GM12875 (cell line): ENCODE measurements around the gene SLC25A5.

Source experiments
- H3K4me3 ChIP-seq: one replicate; pipeline ENCODE4 v1.5.1; 2011; ENCODE audit warnings: low read depth, low read length, control low read depth
- TF ChIP-seq, protein P1 (sequence below): IDR thresholded peaks from 2 replicates; pipeline ENCODE4 v1.5.1; 2011; ENCODE audit warnings: low read depth, mild to moderate bottlenecking, control low read depth, inconsistent platforms, low read length, moderate library complexity, borderline replicate concordance; ENCODE audit not compliant: insufficient read depth

The SLC25A5 gene

GRCh38 chrX:119466970-119467369, 1.3 kb upstream of the SLC25A5 start:
- TF ChIP-seq, protein P1, sequence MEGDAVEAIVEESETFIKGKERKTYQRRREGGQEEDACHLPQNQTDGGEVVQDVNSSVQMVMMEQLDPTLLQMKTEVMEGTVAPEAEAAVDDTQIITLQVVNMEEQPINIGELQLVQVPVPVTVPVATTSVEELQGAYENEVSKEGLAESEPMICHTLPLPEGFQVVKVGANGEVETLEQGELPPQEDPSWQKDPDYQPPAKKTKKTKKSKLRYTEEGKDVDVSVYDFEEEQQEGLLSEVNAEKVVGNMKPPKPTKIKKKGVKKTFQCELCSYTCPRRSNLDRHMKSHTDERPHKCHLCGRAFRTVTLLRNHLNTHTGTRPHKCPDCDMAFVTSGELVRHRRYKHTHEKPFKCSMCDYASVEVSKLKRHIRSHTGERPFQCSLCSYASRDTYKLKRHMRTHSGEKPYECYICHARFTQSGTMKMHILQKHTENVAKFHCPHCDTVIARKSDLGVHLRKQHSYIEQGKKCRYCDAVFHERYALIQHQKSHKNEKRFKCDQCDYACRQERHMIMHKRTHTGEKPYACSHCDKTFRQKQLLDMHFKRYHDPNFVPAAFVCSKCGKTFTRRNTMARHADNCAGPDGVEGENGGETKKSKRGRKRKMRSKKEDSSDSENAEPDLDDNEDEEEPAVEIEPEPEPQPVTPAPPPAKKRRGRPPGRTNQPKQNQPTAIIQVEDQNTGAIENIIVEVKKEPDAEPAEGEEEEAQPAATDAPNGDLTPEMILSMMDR, result no peak
- no peak overlapping the region for H3K4me3 ChIP-seq

DNA sequence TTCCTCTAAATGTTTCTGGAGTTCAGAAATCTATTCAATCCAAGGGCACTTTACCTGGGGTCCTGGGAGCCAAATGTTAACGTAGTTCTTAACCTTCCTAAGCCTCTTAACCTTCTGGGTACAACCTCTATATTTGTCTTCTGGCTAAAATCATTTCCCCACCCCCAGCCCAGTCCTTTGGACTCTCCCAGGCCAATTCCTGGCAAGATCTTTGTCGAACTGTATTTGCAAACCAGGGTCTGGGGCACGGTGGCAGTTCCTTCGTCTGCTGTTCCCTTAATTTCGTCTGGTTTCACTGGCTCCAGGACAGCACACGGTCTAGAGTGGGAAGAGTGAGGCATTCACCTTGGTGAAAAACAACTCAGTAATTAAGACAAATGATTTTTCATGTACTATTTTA, 811 bp upstream of the SLC25A5 start:
- TF ChIP-seq, protein P1, result no peak
- H3K4me3 ChIP-seq, result no peak overlapping the region

GRCh38 chrX:119468551-119469312, 488 bp downstream of the SLC25A5 start:
- TF ChIP-seq, protein P1, result peak; percentile 81
- peak overlapping the region; percentile 66 for H3K4me3 ChIP-seq

GRCh38 chrX:119469313-119469635, 1.0 kb downstream of the SLC25A5 start:
- TF ChIP-seq, protein P1, result no peak

GRCh38 chrX:119474615-119475388, 6.6 kb downstream of the SLC25A5 start:
- H3K4me3 ChIP-seq, result no peak overlapping the region
- TF ChIP-seq, protein P1, result no peak

More at GRCh38 chrX:119469313-119469635, 1.0 kb downstream of the SLC25A5 start:
- peak overlapping the region; percentile 59 for H3K4me3 ChIP-seq

GRCh38 chrX:119475389-119476101, 7.3 kb downstream of the SLC25A5 start:
- TF ChIP-seq, protein P1, result no peak
- H3K4me3 ChIP-seq, result no peak overlapping the region
